ENCODE results near the gene CLTCL1.

CLTCL1 gene

DNA sequence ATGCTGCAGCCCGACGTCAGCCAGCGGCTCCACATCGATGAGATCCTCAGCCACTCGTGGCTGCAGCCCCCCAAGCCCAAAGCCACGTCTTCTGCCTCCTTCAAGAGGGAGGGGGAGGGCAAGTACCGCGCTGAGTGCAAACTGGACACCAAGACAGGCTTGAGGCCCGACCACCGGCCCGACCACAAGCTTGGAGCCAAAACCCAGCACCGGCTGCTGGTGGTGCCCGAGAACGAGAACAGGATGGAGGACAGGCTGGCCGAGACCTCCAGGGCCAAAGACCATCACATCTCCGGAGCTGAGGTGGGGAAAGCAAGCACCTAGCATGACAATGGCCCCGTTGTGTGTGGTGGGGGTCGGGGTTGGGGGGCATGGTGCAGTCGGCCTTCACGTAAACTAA, 159.4 kb downstream of the CLTCL1 start:
- no peak for DNase-seq (ENCODE audit: low read depth)

DNA sequence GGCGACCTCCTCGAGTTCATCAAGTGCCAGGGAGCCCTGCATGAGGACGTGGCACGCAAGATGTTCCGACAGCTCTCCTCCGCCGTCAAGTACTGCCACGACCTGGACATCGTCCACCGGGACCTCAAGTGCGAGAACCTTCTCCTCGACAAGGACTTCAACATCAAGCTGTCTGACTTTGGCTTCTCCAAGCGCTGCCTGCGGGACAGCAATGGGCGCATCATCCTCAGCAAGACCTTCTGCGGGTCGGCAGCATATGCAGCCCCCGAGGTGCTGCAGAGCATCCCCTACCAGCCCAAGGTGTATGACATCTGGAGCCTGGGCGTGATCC, 159.9 kb downstream of the CLTCL1 start:
- no peak for DNase-seq (ENCODE audit: low read depth)

DNA sequence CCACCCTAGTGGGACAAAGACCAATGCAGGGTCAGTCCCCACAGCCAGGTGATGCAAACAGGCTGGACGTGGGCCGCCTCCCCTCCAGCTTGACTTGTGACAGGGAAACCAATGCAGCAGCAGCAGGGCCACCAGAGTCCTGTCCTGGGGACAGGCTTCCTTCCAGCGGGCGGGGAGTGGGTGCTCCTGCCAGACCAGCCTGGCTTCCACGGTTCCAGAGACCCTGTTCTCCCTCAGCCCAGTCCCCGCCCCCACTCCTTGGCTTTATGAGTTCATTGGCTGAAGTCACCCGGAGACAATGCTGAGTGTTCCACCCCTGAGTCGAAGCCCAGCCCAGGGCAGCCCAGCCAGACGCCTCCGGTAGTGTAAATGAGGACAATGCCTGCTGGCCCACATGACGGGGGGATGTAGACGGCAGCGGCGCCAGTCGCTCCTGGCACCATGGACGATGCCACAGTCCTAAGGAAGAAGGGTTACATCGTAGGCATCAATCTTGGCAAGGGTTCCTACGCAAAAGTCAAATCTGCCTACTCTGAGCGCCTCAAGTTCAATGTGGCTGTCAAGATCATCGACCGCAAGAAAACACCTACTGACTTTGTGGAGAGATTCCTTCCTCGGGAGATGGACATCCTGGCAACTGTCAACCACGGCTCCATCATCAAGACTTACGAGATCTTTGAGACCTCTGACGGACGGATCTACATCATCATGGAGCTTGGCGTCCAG, 160.4 kb downstream of the CLTCL1 start, which contains the start of gene TSSK2:
TSSK2 (plus strand) TSS at position 350 of the 726 bp plus-strand sequence; CDS start at position 442, 92 bp downstream.
- no peak for DNase-seq (ENCODE audit: low read depth)

DNA sequence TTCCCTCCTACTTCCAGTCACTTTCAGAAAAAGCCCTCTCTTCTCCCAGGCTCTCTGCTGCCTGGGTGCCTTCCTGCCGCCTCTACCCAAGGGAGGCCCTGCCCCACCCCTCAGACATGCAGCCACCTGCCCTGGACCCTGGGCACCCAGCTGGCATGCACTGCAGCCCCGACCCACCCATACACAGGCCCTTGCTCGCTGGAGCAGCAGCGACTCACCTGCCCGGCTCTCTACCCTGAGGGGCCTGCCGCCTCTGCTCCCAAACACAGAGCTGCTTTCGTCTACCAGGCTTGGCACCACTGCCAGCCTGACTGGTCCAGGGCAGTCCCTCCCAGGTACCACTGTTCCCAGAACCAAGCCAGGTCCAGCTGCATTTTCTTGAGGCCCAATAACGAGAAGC, 161.6 kb downstream of the CLTCL1 start:
- no peak for DNase-seq (ENCODE audit: low read depth)
